Hippocampal formation (tissue), 2 donors: Measurements from ENCODE around the gene TMEM163.
"Not testable (repeated sequence)": the region's sequence is repeated elsewhere in the genome, so short reads cannot be mapped to it uniquely, and the experiment has no call there.

Experiments
- DNase-seq, 2 donors: peaks; one replicate each; lab custom pipeline; 2025; lab: John Stamatoyannopoulos, UW

The TMEM163 gene

GRCh38 chr2:134718817-134719814, at the start of gene TMEM163:
Gene TMEM163, minus strand, starts transcription at chr2:134719000.
- no peak for DNase-seq

- no peak for DNase-seq
Measured at GRCh38 chr2:134766583-134766982, 47.8 kb upstream of the TMEM163 start.

- DNase-seq: no peak
Measured at GRCh38 chr2:134765987-134766386, 47.2 kb upstream of the TMEM163 start.

DNA sequence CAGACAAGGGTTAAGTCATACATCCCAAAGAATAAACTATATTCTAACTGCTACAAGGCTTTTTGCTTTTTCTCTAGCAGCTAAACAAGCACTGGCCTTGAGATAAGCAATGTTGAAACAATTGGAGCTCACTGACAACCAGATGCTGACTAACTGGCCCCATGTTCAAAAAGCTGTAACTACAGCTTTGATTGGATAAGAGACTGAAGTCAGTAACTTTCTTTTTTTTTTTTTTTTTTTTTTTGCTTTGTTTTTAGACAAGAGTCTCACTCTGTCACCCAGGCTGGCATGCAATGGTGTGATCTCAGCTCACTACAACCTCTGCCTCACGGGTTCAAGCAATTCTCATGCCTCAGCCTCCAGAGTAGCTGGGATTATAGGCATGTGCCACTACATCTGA, 45.4 kb upstream of the TMEM163 start:
- no peak for DNase-seq

GRCh38 chr2:134763164-134763710, 44.4 kb upstream of the TMEM163 start:
- DNase-seq: no peak

DNA sequence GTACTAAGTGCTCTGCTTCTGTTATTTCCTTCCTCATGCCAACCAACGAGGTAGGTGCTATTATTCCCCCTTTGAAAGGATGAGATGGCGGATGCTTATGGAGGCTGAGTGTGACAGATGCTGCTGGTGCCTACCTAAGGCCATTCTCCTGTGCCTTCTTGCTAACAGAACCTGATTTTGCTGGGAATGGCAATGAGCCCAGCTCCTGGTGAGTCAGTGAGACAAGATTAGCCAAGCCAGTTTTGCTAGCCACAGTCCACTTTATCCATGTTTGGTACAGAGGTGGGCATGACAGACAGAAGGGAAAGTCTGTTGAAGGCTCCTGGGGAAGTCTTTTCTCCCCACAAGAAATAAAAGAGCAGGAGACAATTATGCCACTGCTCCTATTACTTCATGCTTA, 43.7 kb upstream of the TMEM163 start:
- DNase-seq: no peak

GRCh38 chr2:134760385-134760784, 41.6 kb upstream of the TMEM163 start:
- no peak for DNase-seq

DNA sequence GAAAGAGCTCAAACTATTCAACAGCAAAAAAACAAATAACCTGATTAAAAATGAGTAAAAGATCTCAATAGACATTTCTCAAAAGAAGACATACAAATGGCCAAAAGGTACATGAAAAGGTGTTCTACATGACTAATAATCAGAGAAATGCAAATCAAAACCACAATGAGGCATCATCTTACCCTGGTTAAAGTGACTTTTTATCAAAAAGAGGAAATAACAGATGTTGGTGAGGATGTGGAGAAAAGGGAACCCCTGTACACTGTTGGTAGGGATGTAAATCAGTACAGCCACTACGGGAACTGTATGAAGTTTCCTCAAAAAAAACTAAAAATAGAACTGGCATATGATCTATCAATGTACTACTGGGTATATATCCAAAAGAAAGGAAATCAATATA, 39.8 kb upstream of the TMEM163 start:
- no peak for DNase-seq

DNA sequence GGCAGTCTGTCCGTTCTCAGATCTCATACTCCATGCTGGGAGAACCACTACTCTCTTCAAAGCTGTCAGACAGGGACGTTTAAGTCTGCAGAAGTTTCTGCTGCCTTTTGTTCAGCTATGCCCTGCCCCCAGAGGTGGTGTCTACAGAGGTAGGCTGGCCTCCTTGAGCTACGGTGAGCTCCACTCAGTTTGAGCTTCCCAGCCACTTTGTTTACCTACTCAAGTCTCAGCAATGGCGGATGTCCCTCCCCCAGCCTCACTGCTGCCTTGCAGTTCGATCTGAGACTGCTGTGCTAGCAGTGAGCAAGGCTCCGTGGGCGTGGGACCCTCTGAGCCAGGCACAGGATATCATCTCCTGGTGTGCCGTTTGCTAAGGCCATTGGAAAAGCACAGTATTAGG, 33.2 kb upstream of the TMEM163 start:
- DNase-seq: not testable (repeated sequence)

- DNase-seq: no peak
Measured at GRCh38 chr2:134745546-134745945, 26.7 kb upstream of the TMEM163 start.

DNA sequence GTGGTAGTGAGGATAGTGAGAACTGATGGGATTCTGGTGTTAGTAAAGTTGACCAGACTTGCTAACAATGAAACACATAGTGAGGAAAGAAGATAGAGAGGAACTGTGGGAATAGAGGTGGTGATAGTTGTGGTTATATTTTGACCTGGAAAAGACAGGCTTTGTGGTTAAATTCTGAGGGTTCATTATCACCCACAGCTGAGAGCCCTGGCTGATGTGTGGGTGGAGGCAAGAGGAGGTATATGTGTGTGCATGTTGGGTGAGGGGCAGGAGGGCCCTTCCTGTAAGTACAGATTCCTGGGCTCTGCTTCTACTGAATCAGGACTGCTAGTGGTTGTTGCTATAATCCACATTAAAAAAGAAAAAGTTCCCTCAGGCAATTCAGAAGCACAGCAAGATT, 26.2 kb upstream of the TMEM163 start:
- DNase-seq: no peak

GRCh38 chr2:134739879-134740301, 21.1 kb upstream of the TMEM163 start:
- DNase-seq: no peak

DNA sequence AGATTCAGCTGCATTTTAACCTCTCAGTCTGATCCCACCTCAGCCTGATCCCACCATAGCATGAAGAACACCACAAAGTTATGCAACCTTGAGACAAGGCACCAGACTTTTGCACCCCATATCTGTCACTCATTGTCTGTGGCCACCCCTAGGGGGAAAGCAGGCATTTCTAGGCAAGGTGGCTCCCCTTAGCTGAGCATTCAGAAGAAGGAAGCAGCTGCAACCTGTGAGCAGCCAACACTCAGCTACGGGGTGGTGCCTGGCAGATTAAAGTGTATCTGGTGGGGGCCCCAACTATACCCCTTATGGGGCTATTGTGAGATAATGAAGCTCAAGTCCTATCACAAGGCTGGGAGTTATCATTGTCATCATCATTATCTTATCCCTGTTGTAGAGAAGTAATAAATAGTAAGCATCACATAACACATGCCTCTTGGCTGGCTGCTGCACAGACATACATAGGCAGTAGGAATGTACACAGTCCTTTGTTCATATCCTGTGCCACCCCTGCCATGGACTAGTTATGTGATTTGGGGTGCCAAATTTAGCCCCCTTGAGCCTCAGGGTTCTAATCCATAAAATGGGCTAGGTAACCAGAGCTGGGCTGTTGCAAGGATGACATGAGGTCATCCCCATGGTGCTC, 20.6 kb upstream of the TMEM163 start:
- DNase-seq: no peak

DNA sequence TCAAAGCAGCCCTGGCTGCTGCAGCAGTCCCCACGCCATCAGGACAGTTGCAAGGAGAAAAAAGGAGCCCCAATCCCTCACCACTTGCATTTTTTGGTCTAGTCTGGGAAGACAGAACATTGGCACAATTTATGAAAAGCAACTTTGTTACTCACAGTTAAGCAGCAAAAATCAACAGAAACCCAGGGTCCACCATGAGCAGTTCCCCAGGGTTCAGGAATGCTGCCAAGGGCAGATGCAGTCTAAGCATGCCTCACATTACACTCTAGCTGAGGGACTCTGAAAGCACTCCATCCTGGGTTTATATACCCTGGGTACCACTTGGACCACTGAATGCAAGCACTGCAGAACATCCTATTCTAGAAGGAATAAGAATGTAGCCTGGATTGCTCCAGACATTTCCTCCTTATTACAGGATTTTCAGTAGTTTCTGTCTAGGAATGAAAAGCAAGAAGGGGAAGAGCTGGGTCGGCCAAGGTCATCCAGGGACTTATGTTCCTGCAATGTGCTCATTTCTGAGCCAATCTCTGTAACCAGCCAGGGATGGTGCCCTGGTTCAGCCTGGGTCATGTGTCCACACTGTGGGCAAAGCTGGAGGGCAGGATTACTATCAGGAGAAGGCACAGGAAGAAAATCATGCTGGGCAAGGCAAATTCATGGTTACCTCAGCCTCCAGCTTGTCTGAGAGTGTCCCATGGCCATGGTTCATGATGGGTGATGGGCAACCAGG, 19.5 kb upstream of the TMEM163 start:
- no peak for DNase-seq

- DNase-seq: no peak
Measured at GRCh38 chr2:134737671-134738070, 18.9 kb upstream of the TMEM163 start.

GRCh38 chr2:134736167-134736880, 17.5 kb upstream of the TMEM163 start:
- no peak for DNase-seq

DNA sequence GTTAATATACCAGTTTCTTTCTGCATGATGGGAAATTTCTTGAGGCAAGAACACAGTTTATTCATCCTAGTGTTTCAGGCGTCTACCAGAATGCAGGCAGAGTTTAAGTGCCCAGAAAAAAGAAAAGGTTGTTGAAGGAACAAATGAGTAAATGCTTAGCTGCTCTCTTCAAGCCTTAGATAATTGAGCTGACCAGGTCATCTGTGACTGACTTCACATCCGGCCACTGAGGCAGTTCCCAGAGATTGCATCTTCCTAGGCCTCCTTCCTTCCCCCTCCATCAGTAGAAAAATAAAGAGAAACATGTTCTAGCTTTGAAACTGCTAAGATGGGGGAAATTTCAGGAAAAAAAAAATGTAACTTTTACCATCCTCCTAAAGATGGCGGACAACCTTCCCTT, 9.4 kb upstream of the TMEM163 start:
- no peak for DNase-seq

- DNase-seq: no peak
Measured at GRCh38 chr2:134727385-134727784, 8.6 kb upstream of the TMEM163 start.

- no peak for DNase-seq
Measured at GRCh38 chr2:134726645-134727044, 7.8 kb upstream of the TMEM163 start.

- DNase-seq: no peak
Measured at GRCh38 chr2:134725876-134726275, 7.1 kb upstream of the TMEM163 start.

DNA sequence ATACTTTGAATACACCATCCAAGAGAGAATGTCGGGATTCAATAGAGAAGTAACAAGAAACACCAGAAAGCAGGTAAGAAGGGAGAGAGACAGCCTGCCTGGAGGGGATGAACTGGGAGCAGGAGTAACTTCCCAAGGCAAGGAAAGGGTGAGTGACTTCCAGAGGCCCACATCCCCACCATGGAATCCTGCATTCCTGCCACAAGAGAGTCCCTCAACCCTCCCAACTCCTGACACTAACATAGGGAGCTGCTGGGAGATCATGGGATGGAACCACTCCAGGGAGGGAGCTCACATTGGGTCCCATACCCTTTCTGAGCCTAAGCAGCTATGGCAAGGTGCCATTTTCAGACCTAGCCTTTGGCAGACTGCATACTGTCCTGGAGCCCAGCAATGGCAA, 5.5 kb upstream of the TMEM163 start:
- DNase-seq: no peak
